ENCODE data around the gene SVEP1.

SVEP1 gene

GRCh38 chr9:110334183-110334582, 245.4 kb downstream of the SVEP1 start:
- no peak overlapping the region for H3K4me2 ChIP-seq (ENCODE audit: low read depth, low read length, poor library complexity, severe bottlenecking)
- no peaks in the 10 kb centered on the region for H3K79me2 ChIP-seq (ENCODE audit: insufficient read depth, low read length)
- no peak overlapping the region for H3K9ac ChIP-seq (ENCODE audit: low read length)
- H4K20me1 ChIP-seq (ENCODE audit: low read depth, low read length): no peaks in the 10 kb centered on the region
- H3F3A ChIP-seq (ENCODE audit: insufficient read depth): no peaks in the 10 kb centered on the region
- H3K27me3 ChIP-seq (ENCODE audit: low read length): no peaks in the 10 kb centered on the region
- H3K9me2 ChIP-seq (replicated peaks; ENCODE audit: insufficient read depth, low read length): no peaks in the 10 kb centered on the region
- no peaks in the 10 kb centered on the region for H3K9me3 ChIP-seq (ENCODE audit: insufficient read depth, low read length)
- TF ChIP-seq CTCF (IDR thresholded peaks at IDR 0.05; ENCODE audit: insufficient read depth, low read length, poor library complexity, severe bottlenecking) (no peak), EZH2phosphoT487 (conservative IDR thresholded peaks at IDR 0.05; ENCODE audit: low read length) (no peak)
- H3K36me3 ChIP-seq (ENCODE audit: low read length): no peaks in the 10 kb centered on the region
- no peak overlapping the region for H3K4me3 ChIP-seq (ENCODE audit: insufficient read depth, low read length, poor library complexity, severe bottlenecking)
- H3K27ac ChIP-seq (ENCODE audit: low read depth, low read length): no peak overlapping the region
- no peak overlapping the region for H2AFZ ChIP-seq (ENCODE audit: low read depth, low read length, severe bottlenecking)

- Histone ChIP-seq H3K9me3 (ENCODE audit: insufficient read depth, low read length) (no peaks in the 10 kb centered on the region), H3K9ac (ENCODE audit: low read length) (no peak overlapping the region), H3K4me3 (ENCODE audit: insufficient read depth, low read length, poor library complexity, severe bottlenecking) (no peak overlapping the region), H3K9me2 (replicated peaks; ENCODE audit: insufficient read depth, low read length) (no peaks in the 10 kb centered on the region), H3K4me2 (ENCODE audit: low read depth, low read length, poor library complexity, severe bottlenecking) (no peak overlapping the region), H3K27me3 (ENCODE audit: low read length) (no peaks in the 10 kb centered on the region), H3K79me2 (ENCODE audit: insufficient read depth, low read length) (no peaks in the 10 kb centered on the region), H2AFZ (ENCODE audit: low read depth, low read length, severe bottlenecking) (no peak overlapping the region), H3F3A (ENCODE audit: insufficient read depth) (no peaks in the 10 kb centered on the region), H4K20me1 (ENCODE audit: low read depth, low read length) (no peaks in the 10 kb centered on the region), H3K36me3 (ENCODE audit: low read length) (no peaks in the 10 kb centered on the region), H3K27ac (ENCODE audit: low read depth, low read length) (no peak overlapping the region)
- TF ChIP-seq CTCF (IDR thresholded peaks at IDR 0.05; ENCODE audit: insufficient read depth, low read length, poor library complexity, severe bottlenecking): no peak
- no peak for TF ChIP-seq EZH2phosphoT487 (conservative IDR thresholded peaks at IDR 0.05; ENCODE audit: low read length)
Measured at GRCh38 chr9:110332766-110333165, 246.8 kb downstream of the SVEP1 start.

- no peak for TF ChIP-seq EZH2phosphoT487 (conservative IDR thresholded peaks at IDR 0.05; ENCODE audit: low read length)
- TF ChIP-seq CTCF (IDR thresholded peaks at IDR 0.05; ENCODE audit: insufficient read depth, low read length, poor library complexity, severe bottlenecking): no peak
- Histone ChIP-seq H3K36me3 (ENCODE audit: low read length) (no peaks in the 10 kb centered on the region), H3K79me2 (ENCODE audit: insufficient read depth, low read length) (no peaks in the 10 kb centered on the region), H3K27me3 (ENCODE audit: low read length) (no peaks in the 10 kb centered on the region), H3K9ac (ENCODE audit: low read length) (no peak overlapping the region), H4K20me1 (ENCODE audit: low read depth, low read length) (no peaks in the 10 kb centered on the region), H3K9me3 (ENCODE audit: insufficient read depth, low read length) (no peaks in the 10 kb centered on the region), H3K9me2 (replicated peaks; ENCODE audit: insufficient read depth, low read length) (no peaks in the 10 kb centered on the region), H3K4me3 (ENCODE audit: insufficient read depth, low read length, poor library complexity, severe bottlenecking) (no peak overlapping the region), H3K4me2 (ENCODE audit: low read depth, low read length, poor library complexity, severe bottlenecking) (no peak overlapping the region), H3F3A (ENCODE audit: insufficient read depth) (no peaks in the 10 kb centered on the region), H2AFZ (ENCODE audit: low read depth, low read length, severe bottlenecking) (no peak overlapping the region), H3K27ac (ENCODE audit: low read depth, low read length) (no peak overlapping the region)
Measured at GRCh38 chr9:110330484-110331105, 248.9 kb downstream of the SVEP1 start.
